Esophagus muscularis mucosa (tissue), 4 donors: ENCODE results near the gene CLCA2.

ENCODE experiments used
- EP300 ChIP-seq: sonication (generic); formaldehyde crosslinking; IDR thresholded peaks from one replicate; pipeline ENCODE4 v1.6.1; 2017; ENCODE audit warnings: antibody characterized with exemption
- POLR2A ChIP-seq: fragments of 450-650 bp; IDR thresholded peaks from one replicate; pipeline ENCODE4 v1.6.1; 2017; ENCODE audit warnings: antibody characterized with exemption, moderate library complexity, mild to moderate bottlenecking, low read depth
- TF ChIP-seq, protein P1 (sequence below), 3 experiments: fragments of 200-600 bp in 2 of 3; fragments of 450-650 bp in 1 of 3; sonication (generic) in 2 of 3; IDR thresholded peaks; one replicate each; pipeline ENCODE4 v1.5.1; 2017 to 2019; ENCODE audit warnings: antibody characterized with exemption in 3 of 3, mild to moderate bottlenecking in 2 of 3, moderate library complexity in 1 of 3

DNA sequence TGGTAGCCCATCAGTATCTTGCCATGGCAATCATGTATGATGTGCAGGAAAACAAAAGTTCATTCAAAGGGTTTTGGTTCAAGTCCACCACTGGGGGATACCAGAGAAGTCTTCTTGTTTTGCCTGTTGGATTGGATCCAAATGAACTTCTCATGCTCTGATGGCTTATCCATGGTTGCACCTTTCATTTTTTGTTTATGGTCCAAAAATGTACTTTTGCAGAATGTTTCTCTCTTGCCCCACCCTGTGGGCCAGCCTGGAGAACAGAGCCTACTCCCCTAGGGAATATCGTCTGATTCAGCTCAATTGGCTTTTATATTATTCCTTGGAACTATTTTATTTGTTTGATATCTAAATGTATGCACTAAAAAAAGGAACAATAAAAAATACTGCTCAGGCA is 24.7 kb downstream of the CLCA2 start:
- TF ChIP-seq EP300 (no peak), POLR2A (no peak)
- TF ChIP-seq, protein P1, sequence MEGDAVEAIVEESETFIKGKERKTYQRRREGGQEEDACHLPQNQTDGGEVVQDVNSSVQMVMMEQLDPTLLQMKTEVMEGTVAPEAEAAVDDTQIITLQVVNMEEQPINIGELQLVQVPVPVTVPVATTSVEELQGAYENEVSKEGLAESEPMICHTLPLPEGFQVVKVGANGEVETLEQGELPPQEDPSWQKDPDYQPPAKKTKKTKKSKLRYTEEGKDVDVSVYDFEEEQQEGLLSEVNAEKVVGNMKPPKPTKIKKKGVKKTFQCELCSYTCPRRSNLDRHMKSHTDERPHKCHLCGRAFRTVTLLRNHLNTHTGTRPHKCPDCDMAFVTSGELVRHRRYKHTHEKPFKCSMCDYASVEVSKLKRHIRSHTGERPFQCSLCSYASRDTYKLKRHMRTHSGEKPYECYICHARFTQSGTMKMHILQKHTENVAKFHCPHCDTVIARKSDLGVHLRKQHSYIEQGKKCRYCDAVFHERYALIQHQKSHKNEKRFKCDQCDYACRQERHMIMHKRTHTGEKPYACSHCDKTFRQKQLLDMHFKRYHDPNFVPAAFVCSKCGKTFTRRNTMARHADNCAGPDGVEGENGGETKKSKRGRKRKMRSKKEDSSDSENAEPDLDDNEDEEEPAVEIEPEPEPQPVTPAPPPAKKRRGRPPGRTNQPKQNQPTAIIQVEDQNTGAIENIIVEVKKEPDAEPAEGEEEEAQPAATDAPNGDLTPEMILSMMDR (IDR thresholded peaks at IDR 0.05), result no peak
